Central memory CD4-positive, alpha-beta T cell (primary cell): ENCODE data around the gene RBM11.
"Not testable (repeated sequence)": the region's sequence is repeated elsewhere in the genome, so short reads cannot be mapped to it uniquely, and the experiment has no call there.

Experiments
- DNase-seq: peaks from one replicate; pipeline ENCODE4 v3.0.0; 2022
- total RNA-seq, 3 experiments: gene quantifications; one replicate each; lab custom pipeline; 2026; lab: John Stamatoyannopoulos, UW

The RBM11 gene
- 2.7 to 4.4 (median 3.5) reads per million in 3 experiments for total RNA-seq

GRCh38 chr21:14215971-14216641 lies at the start of gene RBM11:
TSS of gene RBM11 (plus strand) at chr21:14216157. CDS start at chr21:14216187, 30 bp downstream.
- peak; percentile 70 for DNase-seq

- DNase-seq, result not testable (repeated sequence)
These were observed 49.3 kb upstream of the RBM11 start for GRCh38 chr21:14166463-14167223.

GRCh38 chr21:14206222-14206621 lies 9.7 kb upstream of the RBM11 start:
- no peak for DNase-seq

GRCh38 chr21:14210738-14211137 lies 5.2 kb upstream of the RBM11 start, which contains the start of gene LIPI:
TSS of gene LIPI (minus strand) at chr21:14210955. CDS start at chr21:14210845, 110 bp downstream.
- DNase-seq, result no peak

- DNase-seq, result no peak
These were observed 2.8 kb upstream of the RBM11 start for GRCh38 chr21:14213164-14213563.

- DNase-seq, result no peak
These were observed 7.4 kb downstream of the RBM11 start for GRCh38 chr21:14223365-14223764.

- no peak for DNase-seq
These were observed 13.4 kb downstream of the RBM11 start for GRCh38 chr21:14229399-14229798.

- no peak for DNase-seq
These were observed 19.1 kb downstream of the RBM11 start for GRCh38 chr21:14235101-14235500.

- no peak for DNase-seq
These were observed 20.2 kb downstream of the RBM11 start for GRCh38 chr21:14236180-14236579.

GRCh38 chr21:14239281-14239680 lies 23.3 kb downstream of the RBM11 start:
- no peak for DNase-seq

- no peak for DNase-seq
These were observed 25.3 kb downstream of the RBM11 start for GRCh38 chr21:14241297-14241696.

GRCh38 chr21:14243461-14243860 lies 27.5 kb downstream of the RBM11 start:
- no peak for DNase-seq

GRCh38 chr21:14243874-14244273 lies 27.9 kb downstream of the RBM11 start:
- DNase-seq, result no peak

- no peak for DNase-seq
These were observed 29.0 kb downstream of the RBM11 start for GRCh38 chr21:14244911-14245310.

- no peak for DNase-seq
These were observed 29.8 kb downstream of the RBM11 start for GRCh38 chr21:14245711-14246110.

- DNase-seq, result no peak
These were observed 35.4 kb downstream of the RBM11 start for GRCh38 chr21:14251336-14251735.

- peak; percentile 12 for DNase-seq
These were observed 43.8 kb downstream of the RBM11 start for GRCh38 chr21:14259747-14260146.

- no peak for DNase-seq
These were observed 44.3 kb downstream of the RBM11 start for GRCh38 chr21:14260174-14260764.

- no peak for DNase-seq
These were observed 46.1 kb downstream of the RBM11 start for GRCh38 chr21:14262039-14262438.

- no peak for DNase-seq
These were observed 47.9 kb downstream of the RBM11 start for GRCh38 chr21:14263879-14264278.

- DNase-seq, result no peak
These were observed 49.1 kb downstream of the RBM11 start for GRCh38 chr21:14265023-14265422.

- DNase-seq, result no peak
These were observed 51.1 kb downstream of the RBM11 start for GRCh38 chr21:14267076-14267475.

GRCh38 chr21:14270631-14271030 lies 54.7 kb downstream of the RBM11 start:
- no peak for DNase-seq

- DNase-seq, result no peak
These were observed 55.1 kb downstream of the RBM11 start for GRCh38 chr21:14271053-14271452.
